HS-5 (cell line): ENCODE results near the gene PEX14.

Source experiments
- DNase-seq: peaks from one replicate; pipeline ENCODE4 v3.0.0-alpha.2; 2012; ENCODE audit warnings: low read depth

PEX14 gene

DNA sequence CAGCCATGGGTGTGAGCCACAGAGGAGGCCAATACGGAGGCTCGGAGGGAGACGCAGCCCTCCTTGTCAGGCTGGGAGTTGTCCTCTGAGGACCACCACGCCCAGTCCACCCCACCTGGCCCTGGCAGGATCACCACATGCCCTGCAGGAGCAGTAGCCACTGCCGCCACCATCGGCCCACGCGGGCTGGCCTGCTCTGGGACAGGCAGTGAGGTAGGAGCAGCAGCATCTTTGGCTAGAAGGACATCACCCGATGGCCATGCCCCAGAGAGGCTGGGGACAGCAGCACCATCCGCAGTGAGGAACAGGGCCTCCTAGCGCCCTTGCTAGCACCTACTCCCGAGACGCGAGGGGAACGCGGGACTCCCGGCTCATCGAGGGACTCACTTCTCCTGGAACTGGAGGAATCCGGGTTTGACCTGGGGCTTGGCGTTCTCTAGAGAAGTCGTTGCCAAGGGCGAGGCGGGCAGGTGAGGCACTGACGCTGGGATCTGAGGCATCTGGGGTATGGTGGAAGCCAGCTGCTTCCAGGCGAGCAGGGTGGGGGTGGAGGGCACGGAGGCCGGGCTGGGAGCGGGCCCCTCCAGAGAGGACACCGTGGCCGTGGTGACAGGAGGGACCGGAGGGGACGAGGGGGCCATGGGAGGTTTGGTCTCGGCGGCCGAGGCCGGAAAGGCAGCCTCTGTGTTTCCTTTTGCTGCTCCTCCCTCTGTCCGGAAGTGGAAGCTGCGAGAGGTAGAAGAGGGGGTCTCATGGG lies 172.8 kb downstream of the PEX14 start:
- DNase-seq = no peak

DNA sequence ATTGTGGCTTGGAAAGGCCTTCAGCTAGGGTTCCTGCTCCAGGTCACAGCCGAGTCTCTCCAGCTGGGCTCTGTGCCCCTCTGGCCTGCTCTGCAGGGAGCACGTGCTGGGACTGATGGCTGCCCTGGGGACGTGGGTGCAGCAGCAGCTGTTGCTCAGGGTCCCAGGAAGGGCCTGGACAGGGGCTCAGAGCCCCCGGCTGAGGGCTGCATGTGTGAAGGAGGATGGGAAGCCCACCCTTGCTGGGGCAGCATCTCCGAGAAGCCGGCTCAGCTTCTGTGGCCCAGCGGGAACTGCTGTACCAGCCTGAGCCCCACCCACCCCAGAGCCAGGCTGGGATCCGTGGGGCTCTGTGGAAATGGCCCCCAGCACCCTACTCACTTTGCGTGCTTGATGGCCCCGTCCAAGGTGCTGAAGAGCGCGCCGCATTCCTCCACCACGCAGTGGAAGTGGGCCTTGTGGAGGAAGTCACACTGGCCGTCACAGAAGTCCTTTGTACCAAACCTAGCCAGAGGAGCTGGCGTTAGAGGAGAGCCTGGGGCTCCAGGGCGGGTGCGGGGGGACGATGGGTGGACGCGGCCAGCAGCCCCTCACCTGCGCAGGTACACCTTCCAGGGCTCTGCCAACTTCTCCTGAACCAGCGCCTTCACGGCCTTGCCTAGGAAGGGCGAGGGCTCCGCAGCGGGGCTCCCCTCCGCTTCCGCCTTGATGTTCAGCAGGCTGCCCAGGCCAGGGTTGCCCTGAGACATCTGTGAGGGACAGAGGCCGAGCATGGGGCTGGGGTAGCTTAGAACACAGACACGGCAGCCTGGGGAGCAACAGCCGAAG lies 174.2 kb downstream of the PEX14 start:
- DNase-seq = no peak

GRCh38 chr1:10649517-10650201 lies 174.9 kb downstream of the PEX14 start:
- DNase-seq = no peak

DNA sequence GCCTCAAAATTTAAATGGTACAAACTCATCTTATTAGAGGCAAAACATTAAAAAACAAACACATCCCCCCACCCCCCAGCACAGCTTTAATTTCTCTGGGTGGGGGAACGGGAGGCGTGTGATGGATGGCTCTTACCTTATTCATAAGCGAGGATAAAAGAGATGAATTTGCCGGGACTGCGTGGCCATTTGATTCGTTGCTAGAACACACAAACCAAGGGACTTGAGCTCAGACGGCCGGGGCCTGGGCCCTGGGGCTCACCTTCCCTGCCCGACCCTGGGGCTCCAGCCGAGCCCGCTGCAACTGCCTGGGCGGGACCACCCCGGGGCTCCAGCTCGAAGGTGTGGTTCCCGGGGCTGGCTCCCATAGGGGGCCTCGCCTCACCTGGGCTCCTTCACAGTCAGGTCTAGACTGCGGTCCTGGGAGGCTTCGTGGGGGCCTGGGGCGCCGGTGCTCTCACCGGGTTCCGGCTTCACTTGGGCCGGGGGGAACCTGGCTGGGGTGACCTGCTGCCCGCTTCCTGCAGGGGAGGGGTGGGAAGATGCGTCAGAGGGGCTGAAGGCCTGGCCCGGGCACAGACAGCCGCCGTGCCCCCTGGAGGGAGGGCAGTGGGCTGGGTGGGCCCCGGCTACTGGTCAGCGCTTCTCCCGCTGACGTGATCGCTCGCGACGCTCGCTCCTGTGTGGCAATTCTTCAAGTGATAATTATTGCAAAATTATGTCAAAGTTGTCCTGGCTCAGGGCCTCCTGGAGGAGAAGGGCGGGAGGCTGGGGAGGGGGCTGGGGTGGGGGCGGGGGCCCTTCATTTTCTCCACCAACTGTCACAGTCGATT lies 176.0 kb downstream of the PEX14 start:
- no peak for DNase-seq

GRCh38 chr1:10651389-10651766 lies 176.6 kb downstream of the PEX14 start:
- DNase-seq = no peak

GRCh38 chr1:10651793-10652192 lies 177.0 kb downstream of the PEX14 start:
- no peak for DNase-seq

GRCh38 chr1:10652626-10653025 lies 177.9 kb downstream of the PEX14 start:
- DNase-seq = no peak

DNA sequence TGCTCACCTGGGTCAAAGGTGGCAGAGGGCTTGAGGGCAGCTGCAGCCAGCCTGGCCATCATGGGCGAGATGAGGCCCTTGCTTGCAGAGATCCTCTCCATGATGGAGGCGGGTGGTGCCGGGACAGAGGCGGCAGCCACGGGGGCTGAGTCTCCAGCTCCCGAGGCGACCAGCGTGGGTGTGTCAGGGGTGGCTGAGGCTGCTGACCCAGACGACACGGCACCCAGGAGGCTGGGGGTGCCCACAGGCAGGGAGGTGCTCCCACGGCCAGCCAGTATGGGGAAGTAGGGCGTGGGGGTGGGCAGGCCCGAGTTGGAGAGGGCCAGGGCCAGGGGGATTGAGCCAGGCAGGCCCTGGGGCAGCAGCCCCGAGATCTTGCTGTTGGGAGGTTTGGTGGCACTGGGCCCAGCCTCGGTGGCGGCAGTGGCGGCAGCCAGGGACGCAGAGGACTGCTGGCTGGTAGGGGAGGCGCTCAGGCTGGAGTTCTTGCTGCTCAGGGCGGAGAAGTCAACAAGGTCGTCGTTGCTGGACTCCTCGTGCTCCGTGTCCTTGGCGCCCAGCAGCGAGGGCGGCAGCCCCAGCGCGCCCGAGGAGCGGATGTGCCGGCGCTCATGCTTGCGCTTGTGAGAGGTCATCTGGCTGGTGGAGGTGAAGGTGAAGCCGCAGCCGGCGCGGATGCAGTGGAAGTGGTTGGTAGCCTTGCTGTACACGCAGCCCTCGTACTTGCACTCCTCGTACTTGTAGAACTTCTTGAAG lies 178.8 kb downstream of the PEX14 start:
- no peak for DNase-seq

DNA sequence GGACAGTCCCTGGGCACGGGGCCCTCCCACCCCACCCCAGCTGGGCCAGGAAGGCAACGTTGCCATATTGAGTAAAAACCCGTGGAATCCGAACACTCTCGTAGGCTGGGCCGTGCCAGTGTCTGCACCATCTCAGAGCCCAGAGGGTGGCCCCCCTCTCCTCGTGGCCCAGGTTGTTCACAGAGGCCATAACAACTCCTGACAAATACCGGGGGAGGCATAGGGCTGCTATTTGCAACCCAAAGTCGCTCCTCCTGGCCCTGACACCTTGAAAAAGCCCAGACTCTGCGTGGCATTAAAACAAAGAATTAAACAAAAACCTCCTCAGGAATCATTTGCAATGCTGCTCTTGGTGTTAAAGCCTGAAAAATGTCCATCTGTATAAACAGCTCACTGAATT lies 180.3 kb downstream of the PEX14 start:
- no peak for DNase-seq

DNA sequence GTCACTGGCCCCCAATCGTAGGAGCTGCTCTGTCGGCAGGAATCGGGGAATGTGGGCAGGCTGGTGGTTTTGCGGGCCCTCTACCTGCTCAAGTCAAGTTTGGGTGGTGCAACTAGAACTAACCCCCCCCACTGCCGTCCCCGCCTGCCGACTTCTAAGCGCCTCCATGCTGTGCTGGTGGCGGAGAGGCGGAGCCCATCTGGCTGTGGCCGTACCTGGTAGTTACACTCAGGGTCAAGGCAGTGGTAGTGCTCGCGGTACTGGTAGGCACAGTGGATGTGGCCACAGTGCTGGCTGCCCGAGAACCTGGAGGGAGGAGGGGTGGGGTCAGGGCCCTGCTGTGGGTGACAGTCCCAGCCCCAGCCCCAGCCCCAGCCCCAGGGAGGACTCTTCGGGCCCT lies 181.7 kb downstream of the PEX14 start:
- DNase-seq = no peak

DNA sequence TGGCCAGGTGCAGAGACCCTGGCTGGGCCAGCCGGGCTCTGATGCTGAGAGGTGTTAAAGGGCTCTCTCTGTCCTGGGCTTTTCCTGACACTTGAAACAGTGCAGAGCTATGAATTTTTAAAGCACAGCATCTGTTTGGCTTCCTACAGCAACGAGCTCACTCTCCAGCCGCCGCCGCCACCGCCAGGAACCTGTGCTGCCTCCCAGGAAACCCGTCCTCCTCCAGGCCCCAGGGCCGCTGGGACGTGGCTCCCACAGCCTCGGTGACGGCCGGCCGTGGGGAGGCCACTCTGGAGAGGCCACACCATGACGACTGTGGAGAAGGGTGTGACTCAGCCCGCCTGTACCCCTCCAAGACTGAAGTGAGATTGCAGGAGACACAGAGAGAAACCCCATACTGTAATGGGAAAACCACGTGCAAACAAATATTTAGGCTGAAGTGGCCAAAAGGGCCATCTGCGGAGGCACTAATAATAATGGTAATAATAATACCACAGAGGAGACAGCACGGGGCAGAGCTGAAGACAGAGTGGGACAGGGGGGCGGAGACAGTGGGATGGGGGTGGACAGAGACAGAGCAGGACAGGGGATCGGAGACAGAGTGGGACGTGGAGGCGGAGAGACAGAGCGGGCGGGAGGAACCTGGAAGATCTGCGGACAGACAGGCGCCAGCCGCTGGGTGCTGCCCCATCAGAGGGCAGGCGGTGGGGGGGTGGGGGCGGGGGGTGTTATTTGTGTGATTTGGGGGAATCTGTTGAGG lies 182.5 kb downstream of the PEX14 start:
- DNase-seq = no peak

DNA sequence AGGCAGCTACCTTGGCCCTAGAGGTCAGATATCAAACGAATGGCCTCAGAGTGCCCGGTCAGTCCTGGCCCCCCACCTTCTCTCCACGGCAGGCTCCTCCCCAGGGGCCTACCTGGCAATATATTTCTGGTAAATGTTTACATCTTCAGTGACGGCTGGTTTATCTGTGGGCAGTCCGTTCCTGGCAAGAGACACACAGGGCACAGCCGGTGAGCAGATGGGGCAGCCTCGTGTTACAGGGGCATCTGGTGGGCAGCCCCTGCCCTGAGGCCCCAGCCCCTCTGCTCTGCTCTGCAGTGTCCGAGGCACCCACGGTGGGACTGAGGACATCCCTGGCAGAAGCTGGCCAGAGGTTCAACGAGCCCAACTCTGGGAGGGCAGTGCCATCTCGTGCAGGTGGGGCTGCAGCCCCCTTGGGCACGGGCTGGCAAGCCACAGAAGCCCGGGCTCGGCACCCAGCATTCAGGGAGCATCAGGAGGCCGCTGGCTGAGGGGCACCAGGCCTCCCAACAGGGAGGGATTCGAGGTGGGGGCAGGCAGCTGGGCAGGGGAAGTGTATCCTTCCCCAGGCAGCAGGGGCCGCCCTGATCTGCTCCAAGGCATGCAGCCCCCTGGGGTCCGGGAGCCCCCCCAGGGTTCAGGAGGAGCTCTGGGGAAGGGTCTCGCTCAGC lies 183.8 kb downstream of the PEX14 start:
- no peak for DNase-seq

DNA sequence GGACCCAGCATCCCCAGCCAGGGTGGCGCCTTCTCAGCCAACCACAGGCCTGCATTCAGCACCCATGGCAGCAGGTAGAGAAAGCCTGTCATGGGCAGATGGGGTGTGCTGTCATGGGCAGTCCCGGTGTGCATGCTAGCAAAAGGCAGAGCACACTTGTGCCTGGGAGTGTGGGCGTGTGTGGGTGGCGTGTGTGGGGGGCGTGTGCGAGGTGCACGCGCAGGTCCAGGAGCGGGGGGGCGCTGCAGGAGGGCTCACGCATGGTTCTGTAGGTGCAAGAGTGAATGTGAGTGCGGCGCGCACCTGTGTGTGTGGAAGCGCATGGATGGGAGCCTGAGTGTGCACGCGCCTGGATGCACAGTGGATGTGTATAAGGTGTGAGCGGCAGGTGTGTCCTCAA lies 184.5 kb downstream of the PEX14 start:
- no peak for DNase-seq

DNA sequence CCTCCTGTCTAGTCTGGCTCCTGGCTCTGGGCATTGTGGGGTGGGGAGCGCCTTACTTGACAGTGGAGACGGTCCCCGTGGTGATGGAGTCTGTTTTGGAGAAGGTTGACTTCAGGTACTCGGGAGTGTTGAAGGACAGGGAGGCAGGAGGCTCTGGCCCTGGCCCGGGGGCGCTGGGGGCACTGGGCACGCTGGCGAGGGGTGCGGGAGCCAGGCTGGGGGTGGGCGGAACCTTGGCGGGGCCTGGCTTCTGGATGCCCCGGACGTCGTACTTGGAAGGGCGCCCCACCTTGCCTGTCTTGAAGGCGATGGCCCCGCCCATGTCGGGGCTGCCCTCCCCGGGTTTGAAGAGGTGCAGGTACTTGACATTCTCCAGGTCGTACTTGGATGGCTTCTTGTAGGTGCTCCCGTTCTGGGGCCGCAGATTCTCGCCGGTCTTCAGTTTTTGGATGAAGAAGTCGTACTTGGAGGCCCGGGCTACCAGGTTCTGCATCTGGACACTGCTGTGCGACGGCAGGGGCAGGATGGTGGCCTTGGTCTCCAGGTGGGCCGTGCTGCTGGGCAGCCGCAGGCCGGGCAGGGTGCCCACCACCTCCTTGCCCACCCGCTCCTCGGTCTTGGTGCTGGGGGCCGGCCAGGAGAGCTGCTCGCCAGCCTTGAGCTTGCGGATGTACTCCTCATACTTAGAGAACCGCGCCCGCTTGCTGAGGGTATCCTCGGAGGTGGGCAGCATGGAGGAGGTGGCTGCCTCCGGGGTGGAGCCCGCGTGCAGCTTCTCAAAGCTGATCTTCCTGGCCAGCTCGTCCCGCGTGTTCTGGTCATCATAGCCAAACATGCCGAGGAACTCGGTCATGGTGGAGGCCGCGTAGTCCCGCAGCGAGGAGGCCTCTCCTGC lies 185.1 kb downstream of the PEX14 start:
- no peak for DNase-seq

DNA sequence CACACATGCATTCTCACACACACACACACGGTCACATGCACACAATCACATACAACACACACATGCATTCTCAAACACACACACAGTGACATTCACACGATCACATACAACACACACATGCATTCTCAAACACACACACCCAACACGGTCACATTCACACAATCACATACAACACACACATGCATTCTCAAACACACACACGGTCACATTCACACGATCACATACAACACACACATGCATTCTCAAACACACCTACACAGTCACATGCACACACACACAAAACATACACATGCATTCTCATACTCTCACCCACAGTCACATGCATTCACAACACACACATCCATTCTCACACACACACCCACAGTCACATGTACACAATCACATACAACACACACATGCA lies 186.7 kb downstream of the PEX14 start:
- DNase-seq = no peak

DNA sequence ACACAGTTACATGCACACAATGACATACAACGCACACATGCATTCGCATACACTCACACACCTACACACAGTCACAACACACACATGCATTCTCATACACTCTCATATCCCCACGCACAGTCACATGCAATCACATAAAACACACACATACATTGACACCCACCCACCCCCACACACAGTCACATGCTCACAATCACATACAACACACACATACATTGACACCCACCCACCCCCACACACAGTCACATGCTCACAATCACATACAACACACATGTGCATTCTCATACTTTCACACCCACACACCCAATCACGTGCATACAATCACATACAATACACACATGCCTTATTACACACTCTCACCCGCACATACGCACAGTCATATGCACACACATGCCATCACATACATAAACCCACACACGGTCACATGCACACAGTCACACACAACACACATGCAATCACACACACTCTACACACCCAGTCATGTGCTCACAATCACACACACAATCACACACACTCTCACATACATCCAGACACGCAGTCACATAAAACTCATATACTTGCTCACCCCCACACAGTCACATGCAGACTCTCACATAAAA lies 187.4 kb downstream of the PEX14 start:
- DNase-seq = no peak

DNA sequence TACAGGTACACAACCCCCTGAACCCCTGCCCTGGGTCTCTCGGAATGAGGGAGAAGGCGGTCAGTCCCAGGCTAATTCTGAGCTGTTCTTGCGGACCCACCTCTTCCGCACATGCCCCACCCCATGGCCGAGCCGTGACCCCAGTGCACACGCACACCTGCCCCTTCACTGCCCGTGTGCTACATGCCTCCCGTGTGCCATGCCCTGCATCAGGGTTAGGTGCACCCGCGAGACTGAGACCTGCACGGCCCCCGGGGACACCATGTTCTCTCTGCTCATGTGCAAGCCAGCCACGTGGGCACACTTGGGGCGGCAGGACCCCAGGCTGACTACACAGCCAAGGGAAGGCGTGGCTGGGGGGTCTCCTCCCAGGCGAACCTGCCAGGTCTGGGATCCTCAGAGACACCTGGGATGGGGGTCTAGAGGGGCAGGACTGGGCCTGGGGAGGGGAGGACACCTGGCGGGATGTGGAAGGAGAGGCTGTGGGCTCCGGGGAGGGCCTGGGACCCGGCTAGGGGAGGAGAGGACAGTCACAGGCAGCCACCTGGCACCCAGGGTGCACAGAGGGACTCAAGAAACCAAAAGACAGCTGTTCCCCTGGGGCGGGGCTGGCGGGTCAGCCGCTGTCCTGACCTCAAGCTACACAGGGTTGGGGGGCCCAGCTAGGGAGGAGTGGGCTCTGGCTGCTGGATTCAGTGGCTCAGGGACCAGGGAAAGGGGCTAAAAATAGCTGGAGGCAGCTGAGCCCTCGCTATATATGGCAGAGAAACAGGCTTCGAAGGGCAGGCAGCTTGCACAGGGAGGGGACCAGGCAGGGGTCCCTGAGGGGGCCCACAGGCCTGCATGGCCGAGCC lies 188.3 kb downstream of the PEX14 start:
- no peak for DNase-seq

DNA sequence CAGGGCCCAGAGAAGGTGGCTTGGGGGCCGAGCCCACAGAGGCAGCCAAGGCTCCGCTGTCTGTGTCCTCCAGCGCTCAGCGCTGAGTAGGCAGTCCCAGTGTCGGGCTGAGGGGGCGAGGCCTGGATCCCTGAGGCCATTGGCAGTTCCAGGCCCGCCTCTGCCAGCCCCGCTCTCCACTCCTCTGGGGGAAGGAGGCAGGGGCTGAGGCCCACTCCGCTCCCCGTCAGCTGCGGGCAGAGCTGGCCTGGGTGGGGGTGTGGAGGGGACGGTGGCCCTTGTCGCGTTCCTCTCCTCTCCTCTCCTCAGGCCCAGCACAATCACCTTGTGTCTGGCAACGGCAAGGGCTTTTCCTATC lies 188.9 kb downstream of the PEX14 start:
- no peak for DNase-seq
